ENCODE measurements around the gene RAP1GDS1.
A peak's percentile ranks its signal among the peaks of the same experiment; 100 is the strongest.

The RAP1GDS1 gene

GRCh38 chr4:98260579-98261404 is at the start of gene RAP1GDS1:
RAP1GDS1 (plus strand) TSS chr4:98261384; CDS start chr4:98261566, 182 bp downstream.
- DNase-seq (ENCODE audit: low read depth), result peak; percentile 74

GRCh38 chr4:98222306-98222705 is 38.9 kb upstream of the RAP1GDS1 start:
- DNase-seq (ENCODE audit: low read depth), result no peak

GRCh38 chr4:98226396-98226795 is 34.8 kb upstream of the RAP1GDS1 start:
- DNase-seq (ENCODE audit: low read depth), result no peak

GRCh38 chr4:98230961-98231360 is 30.2 kb upstream of the RAP1GDS1 start:
- DNase-seq (ENCODE audit: low read depth), result no peak

- no peak for DNase-seq (ENCODE audit: low read depth)
Measured at GRCh38 chr4:98232202-98232601, 29.0 kb upstream of the RAP1GDS1 start.

- DNase-seq (ENCODE audit: low read depth), result no peak
Measured at GRCh38 chr4:98237204-98237603, 24.0 kb upstream of the RAP1GDS1 start.

GRCh38 chr4:98242063-98242462 is 19.1 kb upstream of the RAP1GDS1 start:
- no peak for DNase-seq (ENCODE audit: low read depth)

GRCh38 chr4:98242538-98242937 is 18.6 kb upstream of the RAP1GDS1 start:
- no peak for DNase-seq (ENCODE audit: low read depth)

GRCh38 chr4:98245226-98245625 is 16.0 kb upstream of the RAP1GDS1 start:
- DNase-seq (ENCODE audit: low read depth), result no peak

- DNase-seq (ENCODE audit: low read depth), result no peak
Measured at GRCh38 chr4:98248934-98249333, 12.2 kb upstream of the RAP1GDS1 start.

GRCh38 chr4:98249831-98250230 is 11.4 kb upstream of the RAP1GDS1 start:
- DNase-seq (ENCODE audit: low read depth), result no peak

- no peak for DNase-seq (ENCODE audit: low read depth)
Measured at GRCh38 chr4:98253499-98253898, 7.7 kb upstream of the RAP1GDS1 start.

GRCh38 chr4:98260047-98260578 is 1.1 kb upstream of the RAP1GDS1 start:
- no peak for DNase-seq (ENCODE audit: low read depth)

- peak; percentile 36 for DNase-seq (ENCODE audit: low read depth)
Measured at GRCh38 chr4:98261405-98262291, 464 bp downstream of the RAP1GDS1 start.

- no peak for DNase-seq (ENCODE audit: low read depth)
Measured at GRCh38 chr4:98262431-98262830, 1.2 kb downstream of the RAP1GDS1 start.

GRCh38 chr4:98267498-98267897 is 6.3 kb downstream of the RAP1GDS1 start:
- DNase-seq (ENCODE audit: low read depth), result no peak

GRCh38 chr4:98275145-98275544 is 14.0 kb downstream of the RAP1GDS1 start:
- DNase-seq (ENCODE audit: low read depth), result no peak

GRCh38 chr4:98283219-98284189 is 22.3 kb downstream of the RAP1GDS1 start:
- DNase-seq (ENCODE audit: low read depth), result no peak

- DNase-seq (ENCODE audit: low read depth), result no peak
Measured at GRCh38 chr4:98284640-98285046, 23.5 kb downstream of the RAP1GDS1 start.

GRCh38 chr4:98285676-98286075 is 24.5 kb downstream of the RAP1GDS1 start:
- no peak for DNase-seq (ENCODE audit: low read depth)

- DNase-seq (ENCODE audit: low read depth), result no peak
Measured at GRCh38 chr4:98287328-98287727, 26.1 kb downstream of the RAP1GDS1 start.

Measured in HS-5 (cell line).